CD4-positive, alpha-beta T cell treated with Interleukin-2 at 100 ng/mL for 4 hours (primary cell): ENCODE measurements around the gene GABRA1.

Experiments
- DNase-seq: peaks from one replicate; pipeline ENCODE4 v3.0.0-alpha.2; 2020; ENCODE audit warnings: low spot score

Gene GABRA1

DNA sequence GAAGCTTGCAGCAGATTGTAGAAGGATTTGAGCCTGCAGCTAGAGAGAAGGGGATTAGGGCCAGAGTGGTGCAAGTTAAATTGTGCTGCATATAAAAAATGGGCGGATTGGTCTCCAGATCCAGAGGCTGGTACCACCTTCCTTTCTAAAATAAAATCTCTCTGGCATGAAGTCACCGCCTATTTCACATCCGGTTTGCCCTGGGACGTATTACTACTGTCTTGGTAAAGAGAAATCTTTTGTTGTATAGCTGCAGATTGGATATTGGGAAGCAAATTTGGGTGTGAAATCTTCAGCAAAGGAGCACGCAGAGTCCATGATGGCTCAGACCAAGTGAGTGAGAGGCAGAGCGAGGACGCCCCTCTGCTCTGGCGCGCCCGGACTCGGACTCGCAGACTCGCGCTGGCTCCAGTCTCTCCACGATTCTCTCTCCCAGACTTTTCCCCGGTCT is at the start of gene GABRA1:
Gene GABRA1 (plus strand): TSS at position 180 of the 451 bp plus-strand sequence. CDS start 2,691 bp downstream, outside the sequence.
- no peak for DNase-seq

GRCh38 chr5:161799316-161799715 is 48.6 kb upstream of the GABRA1 start:
- DNase-seq: no peak

DNA sequence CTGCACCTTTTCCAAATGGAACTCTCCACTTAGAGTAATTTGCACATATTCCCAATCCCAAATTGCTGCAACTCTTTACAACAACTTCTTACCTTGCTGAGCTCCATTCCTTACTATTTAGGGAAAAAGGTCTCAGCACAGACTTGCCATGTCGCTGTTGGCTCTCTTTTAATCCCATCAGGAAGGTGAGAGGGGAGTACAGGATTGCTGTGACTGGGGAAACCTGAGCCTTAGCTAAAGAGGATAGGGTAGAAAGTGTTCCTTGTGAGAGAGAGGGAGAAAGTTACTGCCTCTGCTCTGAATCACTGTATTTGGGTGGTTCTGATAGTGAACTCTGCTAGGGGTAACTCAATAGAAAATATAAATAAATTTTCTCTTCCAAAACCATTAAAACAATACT is 43.7 kb upstream of the GABRA1 start:
- DNase-seq: no peak

DNA sequence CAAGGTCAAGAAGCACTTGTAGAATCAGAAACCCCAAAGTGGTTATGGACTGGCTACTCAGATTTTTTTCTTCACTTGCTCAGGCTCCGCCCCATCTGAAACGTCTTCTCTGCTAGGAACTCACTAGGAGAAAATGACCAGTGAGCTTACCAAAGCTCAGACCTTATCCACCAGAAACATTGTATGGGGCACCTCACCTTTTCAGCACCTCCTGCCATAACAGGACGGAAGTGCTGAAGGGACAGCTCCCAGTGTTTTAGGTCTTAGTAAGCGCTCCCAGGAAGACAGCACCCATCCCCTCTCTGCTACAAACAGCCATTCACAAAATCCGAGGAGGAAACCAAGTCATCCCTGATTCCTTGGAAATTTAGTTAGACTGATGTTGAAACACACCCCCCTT is 1.2 kb upstream of the GABRA1 start:
- no peak for DNase-seq

DNA sequence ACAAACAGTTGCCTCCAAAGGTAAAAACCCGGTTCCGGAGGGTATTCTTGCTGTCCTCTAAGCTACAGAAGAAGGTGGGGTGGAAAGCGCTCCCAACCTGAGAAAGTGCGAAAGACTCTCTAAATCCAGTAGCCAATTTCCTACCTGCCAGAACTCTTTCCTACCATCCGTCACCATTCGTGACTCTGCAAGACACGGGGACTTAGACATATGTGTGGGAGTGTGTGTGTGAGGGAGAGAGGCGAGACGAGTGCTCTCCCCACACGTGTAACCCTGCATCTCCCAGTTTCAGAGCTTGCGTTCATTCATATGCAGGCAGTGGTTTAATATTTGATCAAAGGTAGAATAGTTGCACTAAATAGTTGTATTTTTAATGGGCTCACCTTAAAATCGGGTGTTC is 473 bp upstream of the GABRA1 start:
- no peak for DNase-seq

- no peak for DNase-seq
These were observed 2.6 kb downstream of the GABRA1 start for GRCh38 chr5:161850491-161850890.

- DNase-seq: no peak
These were observed 3.9 kb downstream of the GABRA1 start for GRCh38 chr5:161851691-161852299.

DNA sequence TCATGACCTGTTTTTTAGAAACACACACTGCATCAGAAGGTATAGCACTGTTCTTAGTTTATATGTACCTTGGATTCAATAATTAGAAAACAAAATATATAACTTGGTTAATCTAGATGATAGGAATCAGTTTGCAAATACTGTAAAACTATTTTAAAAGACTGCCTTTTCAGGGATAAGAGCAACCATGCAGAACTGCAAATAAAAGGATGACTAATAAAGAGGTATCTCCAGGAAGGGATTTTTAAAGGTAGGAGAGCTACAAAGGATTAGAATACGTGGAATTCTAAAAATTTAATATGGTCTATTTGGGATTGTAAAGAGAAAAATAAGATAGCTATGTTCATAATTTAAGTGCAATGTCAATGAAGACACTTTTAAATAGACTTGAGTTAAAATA is 9.4 kb downstream of the GABRA1 start:
- no peak for DNase-seq

DNA sequence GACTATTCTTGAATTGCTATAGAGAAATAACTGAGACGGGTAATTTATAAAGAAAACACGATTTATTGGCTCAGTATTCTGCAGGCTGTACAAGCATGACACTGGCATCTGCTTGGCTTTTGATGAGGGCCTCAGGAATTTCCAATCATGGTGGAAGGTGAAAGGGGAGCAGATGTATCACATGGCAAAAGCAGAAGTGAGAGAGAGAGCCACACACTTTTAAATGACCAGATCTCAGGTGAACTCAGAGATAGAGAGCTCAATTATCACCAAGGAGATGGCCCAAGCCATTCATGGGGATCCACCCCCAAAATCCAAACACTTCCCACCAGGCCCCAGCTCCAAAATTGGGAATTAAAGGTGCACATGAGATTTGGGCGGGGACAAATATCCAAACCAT is 15.3 kb downstream of the GABRA1 start:
- DNase-seq: no peak

DNA sequence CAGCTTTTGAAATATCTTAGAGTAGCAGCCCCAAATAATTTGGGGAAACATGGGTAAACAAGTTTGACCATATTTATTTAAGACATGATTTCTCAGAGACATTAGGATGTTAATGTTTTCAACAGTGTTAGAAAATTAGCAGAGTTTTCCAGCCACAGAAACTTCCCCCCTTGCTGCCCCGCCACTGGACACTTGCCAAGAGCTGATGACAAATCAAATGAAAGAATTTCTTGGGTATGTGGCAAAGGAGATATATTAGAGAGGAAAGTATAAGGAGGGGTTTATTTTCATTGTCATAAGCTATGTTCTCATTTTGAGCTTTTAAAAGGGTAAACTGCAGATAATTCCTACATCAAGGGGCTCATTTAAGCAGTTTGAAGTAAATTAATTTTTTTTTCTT is 15.9 kb downstream of the GABRA1 start:
- DNase-seq: no peak

GRCh38 chr5:161865510-161865909 is 17.6 kb downstream of the GABRA1 start:
- no peak for DNase-seq

GRCh38 chr5:161889971-161890370 is 42.1 kb downstream of the GABRA1 start:
- no peak for DNase-seq

- no peak for DNase-seq
These were observed 47.6 kb downstream of the GABRA1 start for GRCh38 chr5:161895514-161895913.

DNA sequence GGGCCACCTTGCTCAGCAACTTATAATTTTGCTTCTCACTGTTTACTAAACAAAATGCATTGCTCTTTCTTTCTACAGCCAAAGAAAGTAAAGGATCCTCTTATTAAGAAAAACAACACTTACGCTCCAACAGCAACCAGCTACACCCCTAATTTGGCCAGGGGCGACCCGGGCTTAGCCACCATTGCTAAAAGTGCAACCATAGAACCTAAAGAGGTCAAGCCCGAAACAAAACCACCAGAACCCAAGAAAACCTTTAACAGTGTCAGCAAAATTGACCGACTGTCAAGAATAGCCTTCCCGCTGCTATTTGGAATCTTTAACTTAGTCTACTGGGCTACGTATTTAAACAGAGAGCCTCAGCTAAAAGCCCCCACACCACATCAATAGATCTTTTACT is 49.1 kb downstream of the GABRA1 start:
- DNase-seq: no peak

DNA sequence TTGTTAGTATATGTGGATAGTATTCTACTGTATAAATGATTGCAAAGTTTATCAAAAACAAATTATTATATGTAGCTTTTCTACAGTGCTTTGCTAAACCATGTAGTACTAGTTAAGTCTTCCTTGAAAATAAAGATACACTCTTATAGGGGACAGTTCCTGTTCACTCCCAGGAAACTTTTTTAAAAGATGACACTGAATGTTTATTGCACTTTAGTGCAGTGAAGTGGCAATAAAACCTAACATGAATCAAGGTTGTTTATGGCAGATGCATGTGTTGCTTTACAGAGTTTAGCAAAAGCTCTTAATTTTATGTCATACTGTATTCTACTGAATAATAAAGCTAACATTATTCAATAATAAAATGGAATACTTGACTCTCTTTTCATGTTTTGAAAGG is 51.7 kb downstream of the GABRA1 start:
- no peak for DNase-seq

DNA sequence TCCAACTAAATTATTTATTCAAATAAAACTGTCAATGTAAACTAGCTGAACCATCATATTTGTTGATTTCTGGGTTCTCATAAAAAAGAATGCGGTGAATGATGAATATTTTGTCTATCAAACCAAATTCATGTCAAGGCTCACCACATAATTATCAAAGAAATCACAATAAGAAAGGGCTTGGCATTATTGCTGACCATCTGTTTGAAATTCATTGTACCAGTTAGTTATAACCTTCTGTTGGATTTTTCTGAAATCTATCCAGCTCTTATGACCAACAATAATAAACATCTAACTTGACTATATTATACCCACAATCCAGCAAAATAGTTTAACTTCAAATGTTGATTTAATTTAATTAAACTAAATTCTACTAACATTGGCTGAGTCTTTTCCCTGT is 53.1 kb downstream of the GABRA1 start:
- DNase-seq: no peak

DNA sequence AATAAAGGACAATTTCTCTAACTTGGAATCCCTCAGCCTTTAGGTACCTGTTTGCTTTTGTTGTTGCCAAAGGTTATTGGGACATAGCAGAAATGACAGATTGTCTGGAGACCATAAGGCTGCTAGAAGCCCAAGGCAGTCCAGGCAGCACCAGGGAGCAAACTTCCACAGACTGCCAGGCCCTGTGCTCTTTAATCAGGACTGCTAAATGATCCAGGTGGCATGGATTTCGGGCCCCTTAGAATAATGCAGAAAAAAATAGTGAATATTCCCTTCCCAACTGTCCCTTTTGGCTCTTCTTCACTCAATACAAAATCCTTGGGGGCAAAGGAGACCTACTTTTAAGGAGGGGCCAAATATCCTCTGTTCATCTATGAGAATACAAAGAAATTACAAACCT is 73.9 kb downstream of the GABRA1 start:
- no peak for DNase-seq

GRCh38 chr5:161924270-161924669 is 76.3 kb downstream of the GABRA1 start:
- DNase-seq: no peak

GRCh38 chr5:161925960-161926359 is 78.0 kb downstream of the GABRA1 start:
- DNase-seq: no peak

- no peak for DNase-seq
These were observed 86.6 kb downstream of the GABRA1 start for GRCh38 chr5:161934486-161934885.

DNA sequence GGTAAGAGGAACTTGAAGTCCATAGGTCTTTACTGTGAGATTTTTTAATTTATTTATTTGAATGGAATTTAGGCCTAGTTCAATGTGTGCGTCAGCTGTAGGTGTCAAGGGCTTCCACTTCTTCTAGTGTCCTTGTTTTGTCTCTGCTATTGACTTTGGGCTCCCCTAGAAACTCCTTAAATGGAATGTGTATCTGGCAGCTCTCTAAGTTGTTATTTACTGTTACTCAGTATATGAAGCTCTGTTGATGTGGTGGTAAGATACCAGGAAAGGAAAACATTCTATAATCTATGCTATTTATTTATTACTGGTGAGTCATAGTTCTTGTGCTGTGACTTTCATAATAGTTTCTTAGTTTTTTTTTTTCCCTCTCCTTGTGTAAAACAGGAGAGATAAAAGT is 97.1 kb downstream of the GABRA1 start:
- no peak for DNase-seq

DNA sequence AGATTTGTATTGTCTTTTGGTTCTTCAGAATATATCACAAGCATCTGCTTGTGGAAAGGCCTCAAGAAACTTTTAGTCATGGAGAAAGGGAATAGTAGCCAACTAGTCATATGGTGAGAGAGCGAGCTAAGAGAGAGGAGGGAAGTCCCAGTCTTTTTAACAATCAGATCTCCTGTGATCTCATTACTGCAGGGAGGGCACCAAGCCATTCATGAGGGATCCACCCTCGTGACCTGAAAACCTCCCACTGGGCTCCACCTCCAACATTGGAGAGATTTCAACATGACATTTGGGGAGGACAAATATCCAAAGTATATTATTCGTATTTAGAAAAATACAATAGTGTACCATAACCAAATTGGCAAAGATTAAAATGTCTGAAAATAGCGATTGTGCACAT is 99.0 kb downstream of the GABRA1 start:
- DNase-seq: no peak
